Inferior parietal cortex (tissue), 1 donor: ENCODE results near the gene PRRT4.

Experiments used
- DNase-seq: peaks from one replicate; pipeline ENCODE4 v3.0.0-alpha.2; 2016; ENCODE audit errors: extremely low spot score

Gene PRRT4

DNA sequence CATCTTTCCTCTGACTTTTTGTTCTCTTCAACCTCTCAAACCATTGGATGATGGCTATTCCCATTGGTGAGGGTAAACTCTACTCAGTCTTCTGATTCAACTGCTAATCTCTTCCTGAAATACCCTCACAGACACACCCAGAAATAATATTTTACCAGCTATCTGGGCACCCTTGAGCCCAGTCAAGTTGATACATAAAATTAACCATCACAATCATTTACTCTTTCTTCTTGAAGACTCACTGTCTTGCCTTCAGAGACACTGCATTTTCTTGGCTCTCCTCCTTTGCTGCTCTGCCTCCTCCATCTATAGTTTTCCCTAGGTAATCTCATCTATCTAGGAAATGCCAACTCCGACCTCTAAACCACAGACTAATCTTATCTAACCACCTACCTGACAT lies 12.6 kb upstream of the PRRT4 start:
- no peak for DNase-seq

DNA sequence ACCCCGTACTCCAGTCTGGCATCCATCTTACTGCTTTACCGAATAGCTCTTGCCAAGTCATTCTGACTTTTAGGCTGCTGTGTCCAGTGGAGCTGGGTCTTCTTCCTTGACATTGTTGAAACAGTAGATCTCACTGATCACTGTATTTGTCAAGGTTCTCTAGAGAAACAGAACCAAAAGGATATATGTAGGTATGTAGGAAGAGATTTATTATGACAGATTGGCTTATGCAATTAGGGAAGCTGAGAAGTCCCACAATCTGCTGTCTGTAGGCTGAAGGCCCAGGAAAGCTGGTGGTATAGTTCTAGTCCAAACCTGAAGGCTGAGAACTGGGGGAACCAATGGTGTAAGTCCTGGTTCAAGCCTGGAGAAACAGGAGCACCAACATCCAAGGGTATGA lies 12.1 kb upstream of the PRRT4 start:
- DNase-seq, result no peak

DNA sequence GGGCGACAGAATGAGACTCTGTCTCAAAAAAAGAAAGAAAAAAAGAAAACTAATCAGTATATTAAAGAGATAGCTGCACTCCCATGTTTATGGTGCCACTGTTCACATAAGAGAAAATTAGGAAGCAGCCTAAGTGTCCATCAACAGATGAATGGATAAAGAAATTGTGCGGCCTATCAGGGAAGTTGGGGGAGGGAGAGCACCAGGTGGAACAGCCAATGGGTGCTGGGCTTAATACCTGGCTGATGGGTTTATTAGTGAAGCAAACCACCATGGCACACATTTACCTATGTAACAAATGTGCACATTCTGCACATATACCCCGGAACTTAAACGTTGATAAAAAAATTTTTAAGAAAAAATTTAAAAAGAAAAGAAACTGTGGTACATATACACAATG lies 9.0 kb upstream of the PRRT4 start:
- no peak for DNase-seq

DNA sequence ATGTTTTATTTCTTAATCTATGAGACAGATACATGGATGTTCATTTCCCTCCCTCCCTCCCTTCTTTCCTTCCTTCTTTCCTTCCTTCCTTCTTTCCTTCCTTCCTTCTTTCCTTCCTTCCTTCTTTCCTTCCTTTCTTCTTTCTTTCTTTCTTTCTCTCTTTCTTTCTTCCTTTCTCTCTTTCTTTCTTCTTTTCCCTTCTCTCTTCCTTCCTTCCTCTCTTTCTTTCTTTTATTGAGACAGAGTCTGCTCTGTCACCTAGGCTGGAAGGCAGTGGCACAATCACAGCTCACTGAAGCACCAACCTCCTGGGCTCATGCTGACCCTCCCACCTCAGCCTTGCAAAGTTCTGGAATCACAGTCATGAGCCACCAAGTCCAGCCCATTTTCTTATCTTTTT lies 5.5 kb upstream of the PRRT4 start:
- DNase-seq, result no peak

DNA sequence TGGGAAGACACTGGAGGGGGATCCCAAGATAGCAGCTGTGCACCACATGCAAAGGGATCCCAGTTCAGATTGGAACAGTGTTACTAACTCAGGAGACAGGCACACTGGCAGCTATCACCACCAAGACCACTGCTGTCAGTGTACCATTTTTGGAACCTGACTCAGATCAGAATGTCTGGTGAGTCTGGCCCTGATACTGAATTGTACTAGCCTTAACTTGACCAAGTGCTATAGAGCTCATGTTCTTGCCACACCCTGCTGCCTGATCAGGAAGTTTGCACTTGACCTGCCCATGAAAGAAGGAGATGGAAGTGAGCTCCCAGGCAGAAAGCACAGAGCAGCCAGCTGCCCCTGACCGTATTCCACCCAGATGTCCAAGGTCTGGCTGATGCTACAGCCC lies 4.8 kb upstream of the PRRT4 start:
- DNase-seq, result no peak

DNA sequence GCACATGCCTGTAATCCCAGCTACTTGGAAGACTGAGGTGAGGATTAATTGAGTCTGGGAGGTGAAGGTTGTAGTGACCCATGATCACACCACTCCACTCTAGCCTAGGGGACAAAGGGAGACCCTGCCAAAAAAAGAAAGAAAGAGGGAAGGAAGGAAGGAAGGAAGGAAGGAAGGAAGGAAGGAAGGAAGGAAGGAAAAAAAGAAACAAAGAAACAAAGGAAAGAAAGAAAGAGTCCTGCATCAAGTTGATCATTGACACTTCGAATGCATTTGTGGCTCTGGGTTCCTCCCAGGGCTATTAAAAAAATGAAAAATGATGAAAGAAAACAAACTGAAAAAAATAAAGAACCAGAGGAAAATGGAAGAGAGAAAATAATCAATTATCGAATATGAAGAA lies 3.9 kb upstream of the PRRT4 start:
- no peak for DNase-seq

DNA sequence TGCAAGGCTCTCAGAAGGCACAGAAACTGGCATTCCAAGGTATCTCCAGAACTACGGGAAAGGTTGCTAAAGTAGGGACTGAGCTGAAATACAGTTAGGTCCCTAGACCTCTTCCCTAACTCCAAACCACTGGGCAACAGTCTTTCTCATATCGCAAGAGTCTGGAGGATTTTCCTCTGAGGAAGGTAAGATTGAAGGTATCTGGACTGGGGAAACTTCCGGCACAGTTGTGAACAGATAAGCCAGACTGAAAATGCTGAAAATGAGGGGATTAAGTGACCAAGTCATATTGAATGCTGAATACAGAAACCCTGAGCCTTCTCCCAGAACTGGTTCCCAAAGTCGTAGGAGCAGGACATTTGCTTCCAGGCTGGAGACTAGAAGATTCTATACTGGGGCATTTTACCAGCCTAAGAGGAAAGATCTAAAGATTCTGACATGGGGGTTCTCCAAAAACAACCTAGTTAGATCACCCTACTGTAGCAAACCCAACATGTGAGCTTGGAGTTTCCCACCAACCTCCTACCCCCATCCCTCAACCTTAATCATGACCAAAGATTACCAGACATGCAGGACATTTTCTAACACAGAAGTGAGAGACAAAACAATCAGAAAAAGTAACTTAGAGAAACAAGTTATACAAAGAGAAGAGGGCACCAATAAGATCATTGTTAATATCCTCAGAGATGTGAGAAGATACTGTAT lies 2.8 kb upstream of the PRRT4 start:
- DNase-seq, result no peak

DNA sequence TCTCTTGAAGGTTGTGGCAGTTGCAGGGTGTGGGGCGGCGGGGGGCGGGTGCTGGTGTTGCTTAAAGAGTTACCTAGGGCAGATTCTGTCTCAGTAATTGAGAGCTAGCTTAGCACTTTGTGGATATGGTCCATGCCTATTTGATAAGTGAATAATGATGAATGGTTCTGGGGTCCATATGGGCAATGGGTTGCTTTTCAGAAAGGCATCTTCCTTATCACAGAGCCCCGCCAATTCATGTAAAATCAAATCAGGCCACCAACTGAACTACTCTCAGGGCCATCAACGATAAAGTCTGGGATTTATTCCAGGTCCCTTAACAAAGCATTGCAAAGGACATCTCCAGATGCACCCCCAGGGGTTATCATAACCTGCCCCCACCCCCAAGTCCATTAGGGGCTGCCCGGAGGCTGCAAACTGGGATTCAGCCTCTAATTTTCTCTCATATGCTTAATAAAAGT lies 1.8 kb upstream of the PRRT4 start:
- DNase-seq, result no peak

DNA sequence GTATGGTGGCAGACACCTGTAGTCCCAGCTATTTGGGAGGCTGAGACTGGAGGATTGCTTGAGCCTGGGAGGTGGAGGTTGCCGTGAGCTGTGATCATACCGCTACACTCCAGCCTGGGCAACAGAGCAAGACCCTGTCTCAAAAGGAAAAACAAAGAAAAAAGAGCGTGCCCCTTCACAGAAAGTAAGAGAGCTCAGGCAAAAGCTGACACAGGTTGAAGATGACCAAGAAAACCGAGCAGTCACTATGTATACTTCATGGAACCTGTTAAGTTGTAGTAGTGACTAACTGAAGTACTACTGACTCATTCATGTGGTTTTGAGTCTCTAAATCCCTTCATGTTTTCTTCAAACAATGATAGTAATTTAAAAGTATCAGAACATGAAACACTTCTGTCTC lies 1.2 kb upstream of the PRRT4 start:
- no peak for DNase-seq

DNA sequence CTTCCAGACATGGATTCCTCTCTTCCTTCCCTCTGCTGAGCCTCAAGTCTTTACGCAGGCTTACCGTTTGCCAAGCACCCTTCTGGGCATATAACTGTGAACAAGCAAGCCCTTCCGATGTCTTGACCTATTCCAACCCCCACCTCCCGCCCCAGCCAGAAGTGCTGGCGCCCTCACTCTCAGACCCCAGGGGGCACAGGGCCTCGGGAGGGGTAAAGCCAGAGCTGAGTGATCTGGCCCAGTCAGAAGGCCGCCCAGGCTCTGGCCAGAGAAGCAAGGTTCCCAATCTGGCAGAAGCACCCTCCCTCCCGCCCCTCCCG lies 1.2 kb downstream of the PRRT4 start:
- DNase-seq, result no peak

DNA sequence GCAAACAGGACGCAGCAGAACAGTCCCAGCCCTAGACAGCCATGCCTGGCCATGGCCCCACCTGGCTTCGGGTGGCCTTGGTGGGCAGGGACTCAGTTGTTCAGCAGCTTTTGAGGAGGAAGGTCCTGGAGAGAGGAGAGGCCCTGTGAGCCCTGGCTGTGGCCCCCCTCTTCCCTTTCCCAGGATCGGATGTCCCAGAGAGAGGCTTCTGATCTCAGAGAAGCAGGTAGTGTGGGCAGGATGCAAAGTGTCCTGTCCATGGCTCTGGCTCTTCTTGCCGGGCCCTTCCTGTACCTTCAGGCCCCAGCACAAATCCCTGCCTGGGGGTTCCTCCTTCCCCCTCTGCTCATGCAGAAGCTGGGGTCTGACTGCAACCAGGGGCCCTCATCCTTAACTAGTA lies 1.6 kb downstream of the PRRT4 start:
- no peak for DNase-seq

DNA sequence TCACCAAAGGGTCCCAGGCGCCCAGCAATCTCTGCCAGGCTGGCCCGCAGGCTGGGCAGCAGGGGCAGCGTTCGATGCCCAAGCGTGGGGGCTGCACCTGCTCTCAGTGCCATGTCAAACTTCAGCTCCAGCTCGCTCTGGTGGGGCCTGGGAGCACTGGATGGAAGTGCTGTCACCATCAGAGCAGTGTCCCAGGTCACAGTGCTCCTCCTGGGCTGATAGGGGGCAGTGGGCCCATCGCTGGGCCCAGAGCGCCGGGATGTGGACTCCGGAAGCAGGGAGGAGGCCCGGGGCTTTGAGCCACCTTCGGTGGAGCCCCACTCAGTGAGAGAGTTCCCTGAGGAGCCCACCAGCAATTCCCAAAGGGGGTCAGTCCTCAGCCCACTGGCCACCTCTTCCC lies 2.2 kb downstream of the PRRT4 start:
- no peak for DNase-seq

DNA sequence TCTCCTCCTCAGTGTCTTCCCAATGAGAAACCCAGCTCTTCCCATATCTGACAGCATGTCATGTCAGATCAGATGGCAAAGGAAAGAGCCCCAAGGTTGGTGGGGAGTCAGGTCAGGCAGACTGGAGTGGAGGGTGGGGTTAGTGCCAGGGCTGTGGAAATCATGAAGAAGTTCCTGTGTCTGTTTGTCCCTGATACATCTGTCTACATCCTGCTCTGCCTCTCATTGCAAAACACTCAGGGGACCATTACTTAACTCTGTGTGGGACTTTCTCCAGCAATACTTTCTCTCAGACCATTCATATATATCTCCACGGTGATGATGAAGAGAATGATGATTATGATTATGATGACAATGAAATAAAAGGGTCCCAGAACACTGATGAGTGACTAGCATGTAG lies 3.3 kb downstream of the PRRT4 start:
- no peak for DNase-seq

DNA sequence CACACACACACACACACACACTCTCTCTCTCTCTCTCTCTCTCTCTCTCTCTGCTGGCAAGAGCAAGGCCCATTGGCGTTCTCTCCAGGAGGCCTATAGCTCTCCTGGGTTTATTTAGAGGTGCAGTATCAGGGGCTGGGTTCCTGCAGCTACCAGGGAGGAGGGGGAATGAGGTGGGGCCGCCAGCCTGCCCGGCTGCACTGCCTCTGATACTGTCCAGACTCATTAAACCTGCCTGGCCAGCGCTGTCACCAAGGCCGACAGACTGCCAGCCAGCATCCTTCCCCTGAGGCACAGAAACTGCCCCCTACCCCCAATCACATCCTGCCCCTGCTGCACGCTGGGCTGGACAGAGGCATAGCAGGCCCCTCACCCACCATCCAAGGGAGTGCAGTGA lies 4.3 kb downstream of the PRRT4 start:
- DNase-seq, result no peak

DNA sequence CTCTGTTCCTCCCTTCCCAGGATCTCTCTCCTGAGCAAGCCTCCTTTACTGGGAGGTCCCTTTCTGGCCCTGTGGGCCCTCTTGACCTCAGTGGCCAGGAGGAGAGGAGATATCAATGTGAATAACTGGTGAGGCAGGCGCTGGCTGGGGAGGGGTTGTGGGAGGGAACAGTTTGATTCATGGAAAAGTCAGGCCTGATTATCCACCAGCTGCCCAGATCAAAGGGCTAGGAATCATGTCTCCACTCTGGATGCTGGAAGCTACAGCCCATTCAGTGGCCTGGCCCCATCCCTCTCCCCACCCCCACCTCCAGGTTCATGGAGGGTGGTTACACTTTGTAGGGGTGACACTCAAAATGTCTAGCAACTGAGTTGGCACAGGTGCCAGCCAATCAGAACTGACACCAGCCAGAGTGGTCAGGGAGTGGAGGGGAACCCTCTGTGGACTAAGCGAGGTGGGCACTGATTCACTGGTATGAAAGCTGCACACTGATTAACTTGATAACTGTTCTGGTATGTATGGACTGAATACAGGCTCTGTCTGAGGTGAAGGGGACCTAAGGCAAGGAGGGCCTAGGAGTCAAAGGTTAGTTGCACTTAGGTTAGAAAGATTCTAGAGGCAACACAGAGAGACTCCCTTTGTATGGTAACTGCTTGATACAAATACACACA lies 4.8 kb downstream of the PRRT4 start:
- no peak for DNase-seq

DNA sequence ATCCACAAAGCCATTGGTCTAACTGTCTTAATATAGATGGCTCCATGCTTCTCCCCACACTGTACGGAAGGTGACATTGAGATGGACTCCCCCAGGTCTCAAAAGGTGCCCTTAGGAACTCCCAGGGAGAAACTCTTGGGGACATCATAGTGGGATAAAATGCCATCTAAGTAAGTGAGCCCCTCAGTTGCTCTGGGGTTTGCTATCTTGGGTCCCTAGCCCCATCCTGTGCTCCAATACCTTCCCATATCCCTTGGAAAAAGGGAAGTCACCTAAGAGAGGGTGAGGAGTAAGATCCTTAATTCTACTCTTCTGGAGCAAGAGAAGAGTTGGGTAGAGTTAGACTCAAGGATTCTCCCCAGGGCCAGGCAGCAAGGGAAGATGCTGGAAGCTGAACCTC lies 7.9 kb downstream of the PRRT4 start:
- no peak for DNase-seq

DNA sequence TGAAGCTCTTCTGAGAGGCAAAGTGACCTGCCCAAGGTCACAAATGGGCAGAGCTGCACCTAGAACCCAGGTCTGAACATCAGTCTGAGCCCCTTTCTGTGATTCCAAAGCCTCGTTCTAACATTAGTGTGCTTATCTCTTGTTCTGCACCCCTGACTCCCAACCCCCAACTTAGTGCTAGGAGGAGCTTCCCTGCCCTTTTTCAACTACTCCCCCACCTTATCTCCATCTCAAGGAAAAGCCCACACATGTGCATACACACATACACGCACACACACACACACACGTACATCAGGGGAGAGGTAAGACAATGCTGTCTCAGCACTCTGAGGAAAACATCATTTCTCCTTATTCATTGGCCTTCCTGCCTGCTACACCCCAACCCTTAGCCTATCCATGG lies 8.3 kb downstream of the PRRT4 start:
- DNase-seq, result no peak

DNA sequence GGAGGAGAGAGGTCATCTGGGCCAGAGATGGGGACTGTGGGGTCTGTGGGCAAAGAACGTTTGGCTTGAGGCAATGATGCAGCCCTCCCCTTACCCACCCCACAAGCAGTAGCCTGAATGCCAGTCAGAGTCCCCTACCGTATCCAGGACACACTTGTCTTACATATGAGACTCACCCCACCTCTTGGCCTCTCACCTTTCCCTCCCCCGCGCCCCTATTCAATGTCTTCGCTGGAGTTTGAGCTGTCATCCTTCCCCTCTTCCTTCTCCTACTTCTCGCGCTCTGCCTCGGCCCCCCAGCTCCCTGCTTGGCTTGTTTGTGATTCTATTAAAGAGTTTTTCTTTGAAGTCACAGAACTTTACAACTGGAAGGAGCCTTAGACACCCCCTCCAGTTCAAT lies 8.9 kb downstream of the PRRT4 start:
- DNase-seq, result no peak

DNA sequence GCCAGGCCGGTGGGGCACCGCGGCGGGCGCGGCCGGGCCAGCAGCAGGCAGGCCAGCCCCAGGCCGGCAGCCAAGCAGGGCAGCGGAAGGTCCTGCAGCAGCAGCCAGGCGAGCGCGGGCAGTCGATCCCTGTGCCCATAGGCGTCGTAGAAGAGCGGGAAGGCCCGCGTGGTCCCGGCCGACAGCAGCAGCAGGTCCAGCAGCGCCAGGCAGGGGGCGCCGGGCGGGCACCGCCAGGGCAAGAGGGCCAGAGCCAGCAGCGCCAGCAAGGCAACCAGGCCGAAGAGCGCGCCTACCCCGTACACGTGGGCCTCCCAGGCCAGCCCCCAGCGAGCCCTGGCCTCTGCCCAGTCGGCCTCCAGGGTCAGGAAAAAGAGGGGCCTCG lies 9.3 kb downstream of the PRRT4 start:
- DNase-seq, result no peak

DNA sequence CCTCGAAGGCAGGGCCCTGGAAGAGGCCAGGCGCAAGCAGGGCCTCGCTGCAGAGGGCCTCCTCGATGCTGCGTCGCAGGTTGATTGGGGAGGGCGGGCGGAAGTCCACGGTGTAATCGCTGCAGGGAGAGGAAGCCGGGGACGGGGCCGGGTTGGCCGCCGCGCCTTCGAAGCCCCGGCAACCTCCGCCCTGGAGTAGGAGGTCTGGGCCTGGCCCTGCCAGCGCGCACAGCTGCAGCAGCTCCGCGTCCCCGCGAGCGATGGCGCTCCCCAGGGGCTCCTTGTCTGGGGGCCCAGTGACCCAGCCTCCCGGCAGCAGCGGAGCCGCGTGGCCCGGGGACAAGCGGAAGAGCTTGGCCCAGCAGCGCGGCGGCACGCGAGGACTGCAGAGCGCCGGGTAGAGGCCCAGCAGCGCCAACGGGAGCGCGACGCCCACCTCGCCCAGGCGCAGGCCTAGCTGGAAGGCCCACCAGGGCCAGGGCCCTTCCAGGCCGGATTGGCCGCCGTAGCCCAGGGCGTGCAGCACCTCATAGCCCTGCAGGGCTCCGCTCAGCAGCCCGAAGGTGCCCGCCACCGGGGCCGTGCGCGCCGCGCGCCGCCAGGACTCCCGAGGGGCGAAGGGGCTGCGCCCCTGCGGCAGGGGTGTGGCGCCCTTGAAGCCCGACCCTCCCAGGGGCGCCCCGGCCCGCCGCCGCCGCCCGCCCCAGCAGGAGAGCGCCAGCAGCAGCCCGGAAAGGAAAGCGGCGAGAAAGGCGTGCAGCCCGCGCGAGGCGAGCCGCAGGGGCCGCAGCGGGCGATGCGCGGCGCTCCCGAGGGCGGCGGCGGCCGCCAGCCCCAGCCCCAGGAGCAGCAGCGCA lies 10.0 kb downstream of the PRRT4 start:
- no peak for DNase-seq

DNA sequence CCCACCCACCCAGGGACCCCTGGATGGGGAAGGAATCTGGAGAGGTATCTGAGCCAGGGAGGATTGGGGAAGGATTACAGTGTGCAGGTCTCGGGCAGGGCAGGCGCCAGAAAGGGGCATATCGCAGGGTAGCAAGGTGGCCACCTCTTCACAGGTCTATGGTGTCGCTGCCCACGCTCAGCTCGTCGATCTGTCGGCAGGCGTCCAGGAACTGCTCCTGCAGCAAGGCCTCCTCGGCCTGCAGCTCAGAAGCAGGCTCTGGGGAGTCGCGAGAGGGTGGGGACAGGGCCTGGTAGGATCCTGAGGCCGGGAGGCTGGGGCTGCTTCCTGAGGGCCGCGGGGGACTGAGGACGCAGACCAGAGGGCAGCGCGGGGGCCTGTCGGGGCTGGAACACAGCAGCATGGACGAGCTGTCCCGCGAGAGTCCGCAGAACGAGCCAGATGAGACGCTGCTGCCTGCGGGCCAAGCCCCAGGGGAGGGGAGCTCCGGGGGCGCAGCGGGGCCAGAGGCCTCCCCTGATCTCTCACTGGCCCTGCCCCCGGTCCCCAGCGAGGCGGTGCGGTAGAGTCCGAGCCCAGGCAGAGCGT lies 10.7 kb downstream of the PRRT4 start:
- no peak for DNase-seq

DNA sequence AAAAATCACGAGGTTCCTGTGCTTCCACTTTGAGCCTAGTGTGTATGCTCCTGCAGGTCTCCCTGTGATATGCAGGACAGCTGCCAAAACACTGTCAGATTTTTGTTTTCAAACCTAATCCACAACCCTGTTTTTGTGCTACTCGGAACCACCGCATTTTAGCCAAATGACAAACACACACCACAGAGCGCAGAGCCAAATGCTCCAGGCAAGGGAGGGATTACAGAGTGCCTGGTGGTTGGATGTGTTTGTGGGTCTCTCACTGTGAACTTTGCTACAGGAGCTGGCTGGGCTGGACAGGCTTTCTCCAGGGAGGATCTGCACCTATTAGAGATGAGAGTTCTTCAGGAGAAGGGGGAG lies 12.0 kb downstream of the PRRT4 start:
- no peak for DNase-seq

DNA sequence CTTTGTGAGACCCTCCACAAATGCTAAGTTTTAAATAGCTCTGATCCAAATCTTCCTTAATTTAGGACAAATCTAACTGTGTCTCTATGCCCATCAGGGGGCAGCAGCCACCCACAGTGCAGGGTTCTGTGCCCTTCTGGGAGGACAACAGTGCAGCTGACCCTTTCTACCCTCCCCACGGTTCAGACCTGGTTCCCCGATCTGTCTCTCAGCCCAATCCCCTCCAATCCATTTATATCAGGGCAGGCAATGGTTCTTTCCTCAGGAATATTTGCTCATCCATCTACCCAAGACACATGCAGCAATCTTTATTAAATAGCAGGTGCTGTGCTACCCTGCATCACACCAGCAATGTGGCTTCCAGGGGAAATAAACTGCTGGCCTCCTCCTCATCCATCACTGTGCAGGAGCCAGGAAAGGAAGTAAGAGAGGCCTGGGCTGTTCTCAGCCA lies 13.8 kb downstream of the PRRT4 start:
- DNase-seq, result peak; percentile 77
